Endothelial cell of umbilical vein (primary cell): ENCODE results near the gene CPED1.

ENCODE experiments used
- CTCF ChIP-seq, 2 donors: IDR thresholded peaks; 1 replicate in 1 of 2; 2 replicates in 1 of 2; pipeline ENCODE4 v1.5.1; 2011; ENCODE audit warnings: low read length in 2 of 2, mild to moderate bottlenecking in 2 of 2, moderate library complexity in 2 of 2, control low read depth in 1 of 2, inconsistent platforms in 1 of 2, low read depth in 1 of 2; ENCODE audit not compliant: insufficient read depth in 1 of 2; ENCODE audit errors: extremely low read depth in 1 of 2
- EZH2 ChIP-seq: IDR thresholded peaks from 2 replicates; pipeline ENCODE4 v1.6.1; 2012; ENCODE audit warnings: borderline replicate concordance, low read depth, mild to moderate bottlenecking, moderate library complexity, low read length, inconsistent platforms; ENCODE audit not compliant: severe bottlenecking
- MAX ChIP-seq: IDR thresholded peaks from 2 replicates; pipeline ENCODE4 v1.6.1; 2011; ENCODE audit not compliant: insufficient read depth, insufficient read length
- POLR2AphosphoS5 ChIP-seq: IDR thresholded peaks from 2 replicates; pipeline ENCODE4 v1.6.1; 2012; ENCODE audit warnings: low read depth, mild to moderate bottlenecking, control low read depth, low read length, moderate library complexity; ENCODE audit not compliant: insufficient read depth

- TF ChIP-seq CTCF (IDR thresholded peaks at IDR 0.05; ENCODE audit: extremely low read depth in 1 of 2, insufficient read depth in 1 of 2, low read depth in 1 of 2, low read length in 2 of 2) (no peak), MAX (no peak), POLR2AphosphoS5 (no peak), EZH2 (no peak)
Measured at GRCh38 chr7:120991161-120991560, 2.6 kb downstream of the CPED1 start.
